Testis (tissue), 3 donors: ENCODE results near the gene PCYT2. TPM values are rescaled to one million over a fixed set of nuclear protein-coding genes. Genes with fewer than 3 reads are reported as not detected.

Experiments used
- DNase-seq: peaks from one replicate; pipeline ENCODE4 v3.0.0-alpha.2; 2019
- H3K27ac ChIP-seq, 2 donors: fragments of 200-600 bp; sonication (generic); one replicate each; pipeline ENCODE4 v1.5.1; 2019
- H3K27me3 ChIP-seq: fragments of 200-600 bp; sonication (generic); one replicate; pipeline ENCODE4 v1.5.1; 2019
- H3K36me3 ChIP-seq: fragments of 200-600 bp; sonication (generic); one replicate; pipeline ENCODE4 v1.5.1; 2017; ENCODE audit warnings: low read depth; ENCODE audit errors: missing control alignments
- H3K4me1 ChIP-seq: fragments of 200-600 bp; sonication (generic); one replicate; pipeline ENCODE4 v1.5.1; 2019
- H3K4me3 ChIP-seq, 2 donors: fragments of 200-600 bp; sonication (generic); one replicate each; pipeline ENCODE4 v1.5.1; 2017 to 2019
- H3K9me3 ChIP-seq: fragments of 200-600 bp; sonication (generic); one replicate; pipeline ENCODE4 v1.5.1; 2017
- POLR2A ChIP-seq: fragments of 450-650 bp; IDR thresholded peaks from one replicate; pipeline ENCODE4 v1.6.1; 2017; ENCODE audit warnings: antibody characterized with exemption, mild to moderate bottlenecking, moderate library complexity
- WGBS, 2 donors: methylation state at CpG; one replicate each; pipeline ENCODE4 v1.1.5; 2018; 5-methylcytosine and 5-hydroxymethylcytosine counted together
- intact Hi-C: fragments of 100-400 bp; cut with DNase I; formaldehyde crosslinking; loops from one replicate; pipeline ENCODE4 v1.15.1; 2023; ENCODE audit warnings: low total_unique reads
- polyA plus RNA-seq: library from polyadenylated mRNA; stranded (reverse); fragments of 350-450 nt; fragmentation: Illumina TruSeq; extraction: RNeasy Lipid Tissue Mini Kit (QIAGEN cat#74804); gene quantifications from one replicate; pipeline ENCODE4 v1.2.3, GENCODE V29; 2014; ENCODE audit warnings: low read depth, low replicate concordance; ENCODE audit not compliant: insufficient read depth
- total RNA-seq, 2 donors: library from RNA; depleted of rRNA; stranded (reverse); fragments of >200 nt; gene quantifications; one replicate each; pipeline ENCODE4 v1.2.3, GENCODE V29; 2016
- TF ChIP-seq, protein P1 (sequence below), 3 experiments: fragments of 450-650 bp in 2 of 3; fragments of 200-600 bp in 1 of 3; sonication (generic) in 1 of 3; IDR thresholded peaks; one replicate each; pipeline ENCODE4 v1.5.1; 2016 to 2019; ENCODE audit warnings: antibody characterized with exemption in 3 of 3, mild to moderate bottlenecking in 2 of 3, moderate library complexity in 1 of 3

PCYT2 gene
- total and polyA plus RNA-seq, 3 donors from 2014 or later, result 171 to 488 (median 438) TPM

GRCh38 chr17:81863123-81863675, 48.0 kb downstream of the PCYT2 start:
- intact Hi-C loops, result no loop called here
- Histone ChIP-seq H3K27ac (no peak overlapping the region), H3K4me3 (no peak overlapping the region), H3K9me3 (no peaks in the 10 kb centered on the region), H3K36me3 (no peaks in the 10 kb centered on the region), H3K4me1 (peaks cover 49% of the 10 kb centered on the region), H3K27me3 (no peaks in the 10 kb centered on the region)
- DNase-seq, result no peak
- TF ChIP-seq, protein P1, sequence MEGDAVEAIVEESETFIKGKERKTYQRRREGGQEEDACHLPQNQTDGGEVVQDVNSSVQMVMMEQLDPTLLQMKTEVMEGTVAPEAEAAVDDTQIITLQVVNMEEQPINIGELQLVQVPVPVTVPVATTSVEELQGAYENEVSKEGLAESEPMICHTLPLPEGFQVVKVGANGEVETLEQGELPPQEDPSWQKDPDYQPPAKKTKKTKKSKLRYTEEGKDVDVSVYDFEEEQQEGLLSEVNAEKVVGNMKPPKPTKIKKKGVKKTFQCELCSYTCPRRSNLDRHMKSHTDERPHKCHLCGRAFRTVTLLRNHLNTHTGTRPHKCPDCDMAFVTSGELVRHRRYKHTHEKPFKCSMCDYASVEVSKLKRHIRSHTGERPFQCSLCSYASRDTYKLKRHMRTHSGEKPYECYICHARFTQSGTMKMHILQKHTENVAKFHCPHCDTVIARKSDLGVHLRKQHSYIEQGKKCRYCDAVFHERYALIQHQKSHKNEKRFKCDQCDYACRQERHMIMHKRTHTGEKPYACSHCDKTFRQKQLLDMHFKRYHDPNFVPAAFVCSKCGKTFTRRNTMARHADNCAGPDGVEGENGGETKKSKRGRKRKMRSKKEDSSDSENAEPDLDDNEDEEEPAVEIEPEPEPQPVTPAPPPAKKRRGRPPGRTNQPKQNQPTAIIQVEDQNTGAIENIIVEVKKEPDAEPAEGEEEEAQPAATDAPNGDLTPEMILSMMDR (IDR thresholded peaks at IDR 0.05), result no peak
- TF ChIP-seq POLR2A, result no peak
- 72 to 76% methylated on average over 4 to 6 of the region's 6 CpGs for WGBS, 2 donors

GRCh38 chr17:81860756-81861568, 50.2 kb downstream of the PCYT2 start:
- WGBS, 2 donors, result 0% methylated on average over 13 to 41 of the region's 74 CpGs
- Histone ChIP-seq H3K4me3 (peak overlapping the region; percentile 74 to 87), H3K27me3 (no peaks in the 10 kb centered on the region), H3K4me1 (peaks cover 27% of the 10 kb centered on the region), H3K36me3 (no peaks in the 10 kb centered on the region), H3K9me3 (no peaks in the 10 kb centered on the region), H3K27ac (peak overlapping the region; percentile 91 to 94)
- intact Hi-C loops, result no loop called here
- peak; percentile 96 for TF ChIP-seq POLR2A
- TF ChIP-seq, protein P1 (IDR thresholded peaks at IDR 0.05), result peak in 2 of 3 experiments; percentile 5 to 39
- peak; percentile 99 for DNase-seq

- Histone ChIP-seq H3K4me3 (peak within 1 kb of the TSS; percentile 92 to 98), H3K9me3 (no peaks in the 10 kb centered on the region), H3K27me3 (no peaks in the 10 kb centered on the region), H3K27ac (peak within 1 kb of the TSS; percentile 91 to 94), H3K4me1 (peaks cover 24% of the 10 kb centered on the region), H3K36me3 (no peaks in the 10 kb centered on the region)
- WGBS, 2 donors, result 0 to 1% methylated on average over 2 to 91 of the region's 95 CpGs
- DNase-seq, result no peak
- TF ChIP-seq POLR2A, result peak; percentile 36
- TF ChIP-seq, protein P1 (IDR thresholded peaks at IDR 0.05), result peak in 1 of 3 experiments; percentile 42
- intact Hi-C loops, result no loop called here
Measured at GRCh38 chr17:81859906-81860755, 51.1 kb downstream of the PCYT2 start, which contains the start of gene P4HB. TSS of gene P4HB (minus strand) at chr17:81860535. CDS start at chr17:81860471, 64 bp downstream.

- TF ChIP-seq, protein P1 (IDR thresholded peaks at IDR 0.05), result no peak
- Histone ChIP-seq H3K4me3 (peak overlapping the region; percentile 92 to 98), H3K27me3 (no peaks in the 10 kb centered on the region), H3K36me3 (no peaks in the 10 kb centered on the region), H3K4me1 (peaks cover 24% of the 10 kb centered on the region), H3K9me3 (no peaks in the 10 kb centered on the region), H3K27ac (peak overlapping the region; percentile 71 to 91)
- intact Hi-C loops, result no loop called here
- no peak for DNase-seq
- WGBS, 2 donors, result 51 to 53% methylated on average over 23 of the region's 23 CpGs
Measured at GRCh38 chr17:81858967-81859905, 52.0 kb downstream of the PCYT2 start.
